Measurements from ENCODE around the gene P4HA3. TPM values are rescaled to one million over a fixed set of nuclear protein-coding genes. Genes with fewer than 3 reads are reported as not detected.

P4HA3 gene
- total RNA-seq, 1 experiment from 2014 or later, result 0.52 TPM

- Histone ChIP-seq H3K36me3 (ENCODE audit: insufficient read depth, low read length, poor library complexity, severe bottlenecking) (no peaks in the 10 kb centered on the region), H3K27ac (ENCODE audit: low read depth, low read length, poor library complexity, severe bottlenecking) (no peak overlapping the region), H3K4me1 (ENCODE audit: insufficient read depth, low read length, poor library complexity, severe bottlenecking) (peaks cover 7% of the 10 kb centered on the region), H3K9me3 (ENCODE audit: low read depth, low read length, poor library complexity, severe bottlenecking) (no peaks in the 10 kb centered on the region), H3K4me3 (ENCODE audit: low read depth, low read length, poor library complexity, severe bottlenecking) (no peak overlapping the region), H3K27me3 (replicated peaks; ENCODE audit: insufficient read depth, low read depth, low read length, poor library complexity) (no peaks in the 10 kb centered on the region)
- ChIA-PET POLR2A (ENCODE audit: low non-redundant PET) (interaction anchor here (0.7 kb wide), 1 partner anchor 110 kb away, joined by 5 read pairs; no protein-coding TSS in a partner anchor), CTCF (interaction anchor here (0.6 to 0.7 kb wide), 2 partner anchors 9 to 82 kb away, joined by 3 to 7 read pairs; no protein-coding TSS in a partner anchor)
- DNase-seq (ENCODE audit: low spot score), result peak; percentile 46
- TF ChIP-seq EZH2 (IDR thresholded peaks at IDR 0.05; ENCODE audit: borderline replicate concordance, low read depth, low read length, poor library complexity, severe bottlenecking), result no peak
- TF ChIP-seq CTCF (conservative IDR thresholded peaks at IDR 0.05; ENCODE audit: low read depth, low read length), result no peak
- no TSS peak for BruUV-seq (replicated peaks)
- intact Hi-C loops (cut with micrococcal nuclease; ENCODE audit: unreplicated experiment), result no loop called here
Measured at GRCh38 chr11:74288911-74289310, 22.5 kb downstream of the P4HA3 start.

- BruUV-seq (replicated peaks), result no TSS peak
- intact Hi-C loops (cut with micrococcal nuclease; ENCODE audit: unreplicated experiment), result no loop called here
- H3K4me3 ChIP-seq (ENCODE audit: low read depth, low read length, poor library complexity, severe bottlenecking), result no peak overlapping the region
- TF ChIP-seq CTCF (conservative IDR thresholded peaks at IDR 0.05; ENCODE audit: low read depth, low read length) (no peak), EZH2 (IDR thresholded peaks at IDR 0.05; ENCODE audit: borderline replicate concordance, low read depth, low read length, poor library complexity, severe bottlenecking) (no peak)
- no peaks in the 10 kb centered on the region for H3K36me3 ChIP-seq (ENCODE audit: insufficient read depth, low read length, poor library complexity, severe bottlenecking)
- no peaks in the 10 kb centered on the region for H3K9me3 ChIP-seq (ENCODE audit: low read depth, low read length, poor library complexity, severe bottlenecking)
- H3K4me1 ChIP-seq (ENCODE audit: insufficient read depth, low read length, poor library complexity, severe bottlenecking), result peaks cover 7% of the 10 kb centered on the region
- H3K27me3 ChIP-seq (replicated peaks; ENCODE audit: insufficient read depth, low read depth, low read length, poor library complexity), result no peaks in the 10 kb centered on the region
- DNase-seq (ENCODE audit: low spot score), result peak; percentile 60
- H3K27ac ChIP-seq (ENCODE audit: low read depth, low read length, poor library complexity, severe bottlenecking), result no peak overlapping the region
- ChIA-PET POLR2A (ENCODE audit: low non-redundant PET) (interaction anchor here (0.7 kb wide), 1 partner anchor 111 kb away, joined by 5 read pairs; no protein-coding TSS in a partner anchor), CTCF (interaction anchor here (0.7 kb wide), 1 partner anchor 83 kb away, joined by 7 read pairs; no protein-coding TSS in a partner anchor)
Measured at GRCh38 chr11:74288161-74288560, 23.3 kb downstream of the P4HA3 start.

GRCh38 chr11:74284466-74284865 lies 27.0 kb downstream of the P4HA3 start:
- intact Hi-C loops (cut with micrococcal nuclease; ENCODE audit: unreplicated experiment), result no loop called here
- no TSS peak for BruUV-seq (replicated peaks)
- H3K36me3 ChIP-seq (ENCODE audit: insufficient read depth, low read length, poor library complexity, severe bottlenecking), result no peaks in the 10 kb centered on the region
- DNase-seq (ENCODE audit: low spot score), result no peak
- no peak for TF ChIP-seq CTCF (conservative IDR thresholded peaks at IDR 0.05; ENCODE audit: low read depth, low read length)
- TF ChIP-seq EZH2 (IDR thresholded peaks at IDR 0.05; ENCODE audit: borderline replicate concordance, low read depth, low read length, poor library complexity, severe bottlenecking), result no peak
- peaks cover 7% of the 10 kb centered on the region for H3K4me1 ChIP-seq (ENCODE audit: insufficient read depth, low read length, poor library complexity, severe bottlenecking)
- CTCF ChIA-PET, result no interaction called here
- POLR2A ChIA-PET (ENCODE audit: low non-redundant PET), result no interaction called here
- no peaks in the 10 kb centered on the region for H3K27me3 ChIP-seq (replicated peaks; ENCODE audit: insufficient read depth, low read depth, low read length, poor library complexity)
- no peaks in the 10 kb centered on the region for H3K9me3 ChIP-seq (ENCODE audit: low read depth, low read length, poor library complexity, severe bottlenecking)
- H3K27ac ChIP-seq (ENCODE audit: low read depth, low read length, poor library complexity, severe bottlenecking), result no peak overlapping the region
- no peak overlapping the region for H3K4me3 ChIP-seq (ENCODE audit: low read depth, low read length, poor library complexity, severe bottlenecking)

Data from A673 (cell line).